ENCODE results near the gene LRRC4C.

GRCh38 chr11:40716344-40717130 is 742.9 kb downstream of the LRRC4C start:
- TF ChIP-seq CTCF (IDR thresholded peaks at IDR 0.05) (no peak), POLR2A (IDR thresholded peaks at IDR 0.05) (no peak)

All from heart left ventricle (tissue), 13 donors.